K562 (cell line): ENCODE data around the gene CDC20.
"Not testable (repeated sequence)": the region's sequence is repeated elsewhere in the genome, so short reads cannot be mapped to it uniquely, and the experiment has no call there.

Source experiments
- BRCA1 ChIP-seq, 2 experiments: fragments of 450-650 bp in 1 of 2; sonication (generic) in 1 of 2; formaldehyde crosslinking in 1 of 2; IDR thresholded peaks; 2 replicates each; pipeline versions ENCODE4 v1.5.0 to v1.6.1; 2017 to 2020; ENCODE audit warnings: mild to moderate bottlenecking in 1 of 2, missing genetic modification reagents in 1 of 2
- CHD2 ChIP-seq: IDR thresholded peaks from 2 replicates; pipeline ENCODE4 v1.6.1; 2011; ENCODE audit warnings: low read depth, low read length
- CTCF ChIP-seq, 3 experiments: IDR thresholded peaks in 2 of 3; conservative IDR thresholded peaks in 1 of 3; 2 replicates each; pipeline ENCODE4 v1.5.1; 2011 to 2012; ENCODE audit warnings: low read length in 3 of 3, mild to moderate bottlenecking in 3 of 3, control low read depth in 2 of 3, improper control_type of control experiment in 1 of 3, inconsistent platforms in 1 of 3, low read depth in 1 of 3, mixed read lengths in 1 of 3, moderate library complexity in 1 of 3; ENCODE audit not compliant: insufficient read depth in 2 of 3
- EWSR1 ChIP-seq: fragments of 450-650 bp; IDR thresholded peaks from 2 replicates; pipeline ENCODE4 v1.6.1; 2018; ENCODE audit warnings: borderline replicate concordance, mild to moderate bottlenecking, low read depth, moderate library complexity; ENCODE audit not compliant: partially characterized antibody
- FOXJ3 ChIP-seq: sonication (generic); formaldehyde crosslinking; IDR thresholded peaks from 2 replicates; pipeline ENCODE4 v1.4.0; 2020; ENCODE audit warnings: mild to moderate bottlenecking, missing genetic modification reagents
- FUS ChIP-seq: fragments of 200-400 bp; formaldehyde crosslinking; optimal IDR thresholded peaks from 2 replicates; pipeline ENCODE3; 2017; ENCODE audit warnings: low read depth, low read length
- GMEB1 ChIP-seq: fragments of 250-450 bp; sonication (Bioruptor Pico); IDR thresholded peaks from 2 replicates; pipeline ENCODE4 v1.4.0; 2020; ENCODE audit warnings: mild to moderate bottlenecking
- HCFC1 ChIP-seq: IDR thresholded peaks from 2 replicates; pipeline ENCODE4 v1.6.1; 2012; ENCODE audit warnings: low read depth, low read length, improper control_type of control experiment
- SMARCB1 ChIP-seq: IDR thresholded peaks from 2 replicates; pipeline ENCODE4 v1.6.1; 2011; ENCODE audit warnings: improper control_type of control experiment, low read depth; ENCODE audit not compliant: insufficient read length
- ZNF143 ChIP-seq: sonication (generic); formaldehyde crosslinking; IDR thresholded peaks from 2 replicates; pipeline ENCODE4 v1.9.0; 2022; ENCODE audit warnings: mild to moderate bottlenecking, missing genetic modification reagents
- ZNF184 ChIP-seq: sonication (generic); formaldehyde crosslinking; IDR thresholded peaks from 2 replicates; pipeline ENCODE4 v1.5.0; 2020; ENCODE audit warnings: missing genetic modification reagents
- ZNF324 ChIP-seq: fragments of 250-450 bp; sonication (Bioruptor Pico); IDR thresholded peaks from 2 replicates; pipeline ENCODE4 v1.4.0; 2020; ENCODE audit warnings: mild to moderate bottlenecking
- ZSCAN32 ChIP-seq: fragments of 450-650 bp; formaldehyde crosslinking; IDR thresholded peaks from 2 replicates; pipeline ENCODE4 v1.4.0; 2020; ENCODE audit warnings: mild to moderate bottlenecking, moderate library complexity

GRCh38 chr1:43369779-43370178 is 11.0 kb downstream of the CDC20 start:
- TF ChIP-seq CHD2; FOXJ3; EWSR1; ZNF143 (CRISPR knock-in tag); SMARCB1; CTCF (IDR thresholded peaks at IDR 0.05 in 2 of 3, conservative IDR thresholded peaks at IDR 0.05 in 1 of 3; ENCODE audit: insufficient read depth in 2 of 3, low read depth in 1 of 3, low read length in 3 of 3); BRCA1 (IDR thresholded peaks at IDR 0.05); BRCA1 (CRISPR knock-in tag; IDR thresholded peaks at IDR 0.05); ZNF184 (CRISPR knock-in tag); HCFC1; GMEB1 (CRISPR knock-in tag); ZNF324 (CRISPR knock-in tag); FUS; ZSCAN32: not testable (repeated sequence)
